ENCODE measurements around the gene WDR35. TPM values are rescaled to one million over a fixed set of nuclear protein-coding genes. Genes with fewer than 3 reads are reported as not detected.

WDR35 gene
- total and polyA plus RNA-seq, 4 donors, result 0.97 to 3.8 (median 1.6) TPM

DNA sequence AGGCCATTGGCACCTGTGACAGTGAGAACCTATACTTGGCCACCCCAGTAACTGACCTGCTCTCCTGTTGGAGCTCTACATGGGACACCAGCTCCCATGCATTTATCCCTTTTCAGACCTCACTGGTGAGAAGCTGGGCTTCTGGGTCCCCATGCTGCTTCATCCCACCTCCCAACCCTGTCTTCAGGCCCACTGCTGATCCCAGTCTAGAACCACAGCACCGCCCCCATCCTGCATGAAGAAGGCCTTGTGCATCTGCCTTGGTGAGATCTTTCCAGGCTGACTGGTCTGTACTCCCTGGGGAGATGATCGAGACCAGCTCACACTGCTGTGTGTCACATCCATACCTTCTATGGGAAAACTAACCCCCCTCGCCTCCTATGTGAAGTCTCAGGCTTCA, 110.8 kb downstream of the WDR35 start:
- TF ChIP-seq SP1 (IDR thresholded peaks at IDR 0.05), result no peak
- no peak for TF ChIP-seq RXRA (IDR thresholded peaks at IDR 0.05)
- no peak overlapping the region for H3K9ac ChIP-seq (ENCODE audit: low read depth in 1 of 2, low read length in 2 of 2)
- DNase-seq (ENCODE audit: low spot score), result peak; percentile 13
- H3K36me3 ChIP-seq (ENCODE audit: control insufficient read depth in 4 of 4, insufficient read depth in 3 of 4, low read depth in 1 of 4, low read length in 3 of 4), result peaks cover 0 to under 1% (median 0%) of the 10 kb centered on the region in 4 donors
- no peaks in the 10 kb centered on the region for H3K4me1 ChIP-seq (ENCODE audit: control insufficient read depth in 4 of 4, insufficient read depth in 4 of 4, low read length in 3 of 4)
- H3K4me3 ChIP-seq (ENCODE audit: low read depth in 1 of 3, low read length in 3 of 3), result no peak overlapping the region
- WGBS, result 94% methylated on average over 3 of the region's 3 CpGs
- no peaks in the 10 kb centered on the region for H3K9me3 ChIP-seq (ENCODE audit: control insufficient read depth in 4 of 4, low read length in 3 of 4)
- no peak overlapping the region for H3K27ac ChIP-seq (ENCODE audit: low read depth in 1 of 2, low read length in 2 of 2)
- H3K27me3 ChIP-seq (ENCODE audit: control insufficient read depth in 4 of 4, insufficient read depth in 4 of 4, low read length in 3 of 4), result no peaks in the 10 kb centered on the region

DNA sequence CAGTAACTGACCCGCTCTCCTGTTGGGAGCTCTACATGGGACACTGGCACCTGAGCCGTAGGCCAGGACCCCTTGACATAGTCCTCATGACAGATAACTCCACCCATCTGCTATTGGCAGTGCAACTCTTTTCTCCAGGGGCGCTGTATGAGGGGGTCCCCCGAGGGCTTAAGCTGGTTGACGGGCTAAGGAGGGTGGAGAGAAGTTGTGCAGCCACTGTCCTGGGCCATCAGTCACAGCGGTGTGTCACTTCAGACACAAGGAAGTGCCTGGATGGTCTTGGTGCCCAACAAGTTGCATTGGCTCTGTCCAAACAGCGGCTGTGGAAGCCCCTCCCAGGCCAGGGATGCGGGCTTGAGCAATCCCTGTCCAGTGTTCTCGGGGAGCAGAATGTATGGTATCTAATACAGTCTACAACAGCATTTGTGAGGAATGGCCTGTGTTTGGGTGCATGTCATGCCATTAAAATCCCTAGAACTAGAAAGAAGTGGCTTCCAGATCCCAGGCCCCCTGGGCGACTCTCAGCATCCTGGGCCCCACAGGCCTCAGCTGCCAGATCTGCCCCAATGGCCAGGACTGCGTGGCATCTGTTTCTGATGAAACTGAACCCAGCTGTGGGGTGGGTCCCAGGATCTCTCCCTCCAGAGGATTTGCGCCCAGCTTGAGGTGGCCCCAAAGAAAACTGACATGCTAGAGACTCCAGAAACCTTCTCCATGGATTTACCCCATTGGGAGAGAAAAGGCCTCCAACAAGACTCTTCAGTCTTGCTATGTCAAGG, 111.4 kb downstream of the WDR35 start:
- H3K9me3 ChIP-seq (ENCODE audit: control insufficient read depth in 4 of 4, low read length in 3 of 4), result no peaks in the 10 kb centered on the region
- WGBS, result 89% methylated on average over 12 of the region's 12 CpGs
- no peak overlapping the region for H3K4me3 ChIP-seq (ENCODE audit: low read depth in 1 of 3, low read length in 3 of 3)
- TF ChIP-seq SP1 (IDR thresholded peaks at IDR 0.05) (no peak), FOXA2 (IDR thresholded peaks at IDR 0.05) (no peak), TAF1 (conservative IDR thresholded peaks at IDR 0.05) (no peak), HNF4A (conservative IDR thresholded peaks at IDR 0.05) (no peak), NR2F2 (IDR thresholded peaks at IDR 0.05) (no peak), EGR1 (IDR thresholded peaks at IDR 0.05; ENCODE audit: low read depth in 2 of 2) (no peak), YY1 (IDR thresholded peaks at IDR 0.05) (no peak), RXRA (IDR thresholded peaks at IDR 0.05) (no peak)
- TF ChIP-seq, protein P1, sequence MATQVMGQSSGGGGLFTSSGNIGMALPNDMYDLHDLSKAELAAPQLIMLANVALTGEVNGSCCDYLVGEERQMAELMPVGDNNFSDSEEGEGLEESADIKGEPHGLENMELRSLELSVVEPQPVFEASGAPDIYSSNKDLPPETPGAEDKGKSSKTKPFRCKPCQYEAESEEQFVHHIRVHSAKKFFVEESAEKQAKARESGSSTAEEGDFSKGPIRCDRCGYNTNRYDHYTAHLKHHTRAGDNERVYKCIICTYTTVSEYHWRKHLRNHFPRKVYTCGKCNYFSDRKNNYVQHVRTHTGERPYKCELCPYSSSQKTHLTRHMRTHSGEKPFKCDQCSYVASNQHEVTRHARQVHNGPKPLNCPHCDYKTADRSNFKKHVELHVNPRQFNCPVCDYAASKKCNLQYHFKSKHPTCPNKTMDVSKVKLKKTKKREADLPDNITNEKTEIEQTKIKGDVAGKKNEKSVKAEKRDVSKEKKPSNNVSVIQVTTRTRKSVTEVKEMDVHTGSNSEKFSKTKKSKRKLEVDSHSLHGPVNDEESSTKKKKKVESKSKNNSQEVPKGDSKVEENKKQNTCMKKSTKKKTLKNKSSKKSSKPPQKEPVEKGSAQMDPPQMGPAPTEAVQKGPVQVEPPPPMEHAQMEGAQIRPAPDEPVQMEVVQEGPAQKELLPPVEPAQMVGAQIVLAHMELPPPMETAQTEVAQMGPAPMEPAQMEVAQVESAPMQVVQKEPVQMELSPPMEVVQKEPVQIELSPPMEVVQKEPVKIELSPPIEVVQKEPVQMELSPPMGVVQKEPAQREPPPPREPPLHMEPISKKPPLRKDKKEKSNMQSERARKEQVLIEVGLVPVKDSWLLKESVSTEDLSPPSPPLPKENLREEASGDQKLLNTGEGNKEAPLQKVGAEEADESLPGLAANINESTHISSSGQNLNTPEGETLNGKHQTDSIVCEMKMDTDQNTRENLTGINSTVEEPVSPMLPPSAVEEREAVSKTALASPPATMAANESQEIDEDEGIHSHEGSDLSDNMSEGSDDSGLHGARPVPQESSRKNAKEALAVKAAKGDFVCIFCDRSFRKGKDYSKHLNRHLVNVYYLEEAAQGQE (IDR thresholded peaks at IDR 0.05), result no peak
- TF ChIP-seq, protein P2, sequence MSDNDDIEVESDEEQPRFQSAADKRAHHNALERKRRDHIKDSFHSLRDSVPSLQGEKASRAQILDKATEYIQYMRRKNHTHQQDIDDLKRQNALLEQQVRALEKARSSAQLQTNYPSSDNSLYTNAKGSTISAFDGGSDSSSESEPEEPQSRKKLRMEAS (IDR thresholded peaks at IDR 0.05), result no peak
- TF ChIP-seq, protein P3, sequence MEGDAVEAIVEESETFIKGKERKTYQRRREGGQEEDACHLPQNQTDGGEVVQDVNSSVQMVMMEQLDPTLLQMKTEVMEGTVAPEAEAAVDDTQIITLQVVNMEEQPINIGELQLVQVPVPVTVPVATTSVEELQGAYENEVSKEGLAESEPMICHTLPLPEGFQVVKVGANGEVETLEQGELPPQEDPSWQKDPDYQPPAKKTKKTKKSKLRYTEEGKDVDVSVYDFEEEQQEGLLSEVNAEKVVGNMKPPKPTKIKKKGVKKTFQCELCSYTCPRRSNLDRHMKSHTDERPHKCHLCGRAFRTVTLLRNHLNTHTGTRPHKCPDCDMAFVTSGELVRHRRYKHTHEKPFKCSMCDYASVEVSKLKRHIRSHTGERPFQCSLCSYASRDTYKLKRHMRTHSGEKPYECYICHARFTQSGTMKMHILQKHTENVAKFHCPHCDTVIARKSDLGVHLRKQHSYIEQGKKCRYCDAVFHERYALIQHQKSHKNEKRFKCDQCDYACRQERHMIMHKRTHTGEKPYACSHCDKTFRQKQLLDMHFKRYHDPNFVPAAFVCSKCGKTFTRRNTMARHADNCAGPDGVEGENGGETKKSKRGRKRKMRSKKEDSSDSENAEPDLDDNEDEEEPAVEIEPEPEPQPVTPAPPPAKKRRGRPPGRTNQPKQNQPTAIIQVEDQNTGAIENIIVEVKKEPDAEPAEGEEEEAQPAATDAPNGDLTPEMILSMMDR (IDR thresholded peaks at IDR 0.05; ENCODE audit: low read depth, low read length, missing input control), result no peak
- H3K36me3 ChIP-seq (ENCODE audit: control insufficient read depth in 4 of 4, insufficient read depth in 3 of 4, low read depth in 1 of 4, low read length in 3 of 4), result peaks cover 0 to 1% (median 0%) of the 10 kb centered on the region in 4 donors
- no peak overlapping the region for H3K27ac ChIP-seq (ENCODE audit: low read depth in 1 of 2, low read length in 2 of 2)
- H3K9ac ChIP-seq (ENCODE audit: low read depth in 1 of 2, low read length in 2 of 2), result no peak overlapping the region
- DNase-seq (ENCODE audit: low spot score), result peak; percentile 26
- H3K4me1 ChIP-seq (ENCODE audit: control insufficient read depth in 4 of 4, insufficient read depth in 4 of 4, low read length in 3 of 4), result no peaks in the 10 kb centered on the region
- H3K27me3 ChIP-seq (ENCODE audit: control insufficient read depth in 4 of 4, insufficient read depth in 4 of 4, low read length in 3 of 4), result no peaks in the 10 kb centered on the region

DNA sequence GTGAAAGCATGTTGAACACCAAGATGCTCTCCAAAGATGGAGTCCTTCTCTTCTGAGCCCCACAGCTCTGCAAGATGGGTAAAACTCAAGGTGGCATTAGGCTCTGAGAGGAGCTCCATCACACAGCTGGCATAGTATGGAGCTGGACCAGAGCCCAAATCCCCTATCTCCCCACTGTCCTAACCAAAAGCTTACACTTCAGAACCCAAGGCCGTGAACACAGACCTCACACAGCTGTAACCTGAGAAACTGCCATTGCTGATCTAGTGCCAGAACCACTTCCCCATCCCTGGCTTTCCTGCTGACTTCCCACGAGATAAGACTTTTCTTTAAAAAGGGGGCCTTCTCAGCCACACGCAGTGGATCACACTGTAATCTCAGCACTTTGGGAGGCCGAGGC, 113.2 kb downstream of the WDR35 start:
- peak; percentile 28 for DNase-seq (ENCODE audit: low spot score)
- Histone ChIP-seq H3K27me3 (ENCODE audit: control insufficient read depth in 4 of 4, insufficient read depth in 4 of 4, low read length in 3 of 4) (no peaks in the 10 kb centered on the region), H3K27ac (ENCODE audit: low read depth in 1 of 2, low read length in 2 of 2) (no peak overlapping the region), H3K9ac (ENCODE audit: low read depth in 1 of 2, low read length in 2 of 2) (no peak overlapping the region), H3K36me3 (ENCODE audit: control insufficient read depth in 4 of 4, insufficient read depth in 3 of 4, low read depth in 1 of 4, low read length in 3 of 4) (peaks cover 0 to 1% (median 0%) of the 10 kb centered on the region in 4 donors), H3K4me1 (ENCODE audit: control insufficient read depth in 4 of 4, insufficient read depth in 4 of 4, low read length in 3 of 4) (no peaks in the 10 kb centered on the region), H3K9me3 (ENCODE audit: control insufficient read depth in 4 of 4, low read length in 3 of 4) (no peaks in the 10 kb centered on the region), H3K4me3 (ENCODE audit: low read depth in 1 of 3, low read length in 3 of 3) (no peak overlapping the region)
- WGBS, result 91% methylated on average over 4 of the region's 4 CpGs
- TF ChIP-seq RAD21 (IDR thresholded peaks at IDR 0.05) (no peak), JUND (IDR thresholded peaks at IDR 0.05) (no peak), NR2F2 (IDR thresholded peaks at IDR 0.05) (no peak), FOXA1 (IDR thresholded peaks at IDR 0.05) (no peak), EGR1 (IDR thresholded peaks at IDR 0.05; ENCODE audit: low read depth in 2 of 2) (no peak), GABPA (IDR thresholded peaks at IDR 0.05 in 1 of 2, conservative IDR thresholded peaks at IDR 0.05 in 1 of 2) (no peak), HNF4G (IDR thresholded peaks at IDR 0.05) (no peak), RXRA (IDR thresholded peaks at IDR 0.05) (no peak)
- TF ChIP-seq, protein P3 (IDR thresholded peaks at IDR 0.05; ENCODE audit: low read depth, low read length, missing input control), result no peak
- TF ChIP-seq, protein P4, sequence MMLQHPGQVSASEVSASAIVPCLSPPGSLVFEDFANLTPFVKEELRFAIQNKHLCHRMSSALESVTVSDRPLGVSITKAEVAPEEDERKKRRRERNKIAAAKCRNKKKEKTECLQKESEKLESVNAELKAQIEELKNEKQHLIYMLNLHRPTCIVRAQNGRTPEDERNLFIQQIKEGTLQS (IDR thresholded peaks at IDR 0.05), result no peak
